IMR-90 (cell line): Measurements from ENCODE around the gene PXDC1. TPM values are rescaled to one million over a fixed set of nuclear protein-coding genes. Genes with fewer than 3 reads are reported as not detected.

Source experiments
- ATAC-seq: fragments of 200-7000 bp; cut with Tn5 transposase; 2 replicates; pipeline ENCODE4 v1.9.1; 2020; ENCODE audit warnings: low read depth, mild to moderate bottlenecking, moderate library complexity
- BruUV-seq: library from RNA; stranded (reverse); fragments of 400-500 nt; replicated peaks from 2 replicates; lab custom pipeline; 2021; lab: Mats Ljungman, UMichigan
- CTCF ChIA-PET: fragments of 300-600 bp; formaldehyde crosslinking; extraction: SDS; loops from one replicate; lab custom pipeline; 2021; ENCODE audit warnings: antibody characterized with exemption; lab: Yijun Ruan, JAX
- POLR2A ChIA-PET: fragments of 300-600 bp; sonication (Branson Sonifier 250); formaldehyde crosslinking; loops from one replicate; lab custom pipeline; 2022; ENCODE audit warnings: antibody characterized with exemption; ENCODE audit not compliant: unreplicated experiment; lab: Charles Lee
- DNase-seq: peaks from one replicate; pipeline ENCODE4 v3.0.0; 2013
- H2AFZ ChIP-seq: replicated peaks from 2 replicates; pipeline ENCODE3; 2013; ENCODE audit warnings: low read length, mild to moderate bottlenecking; ENCODE audit not compliant: poor library complexity
- H2AK5ac ChIP-seq: 2 replicates; pipeline ENCODE4 v1.6.1; 2013; ENCODE audit warnings: low read depth, low read length, inconsistent platforms
- H2AK9ac ChIP-seq: replicated peaks from 2 replicates; pipeline ENCODE3; 2013; ENCODE audit warnings: mild to moderate bottlenecking, low read depth, low read length, moderate library complexity; ENCODE audit not compliant: poor library complexity
- H2BK120ac ChIP-seq: 2 replicates; pipeline ENCODE4 v1.6.1; 2013; ENCODE audit warnings: low read depth, low read length, inconsistent platforms
- H2BK15ac ChIP-seq: 3 replicates; pipeline ENCODE4 v1.6.1; 2013; ENCODE audit warnings: low read depth, low read length, inconsistent platforms
- H2BK20ac ChIP-seq: 2 replicates; pipeline ENCODE4 v1.6.1; 2013; ENCODE audit warnings: low read depth, mild to moderate bottlenecking, inconsistent platforms, low read length, moderate library complexity
- H2BK5ac ChIP-seq: 2 replicates; pipeline ENCODE4 v1.6.1; 2013; ENCODE audit warnings: mild to moderate bottlenecking, low read depth, low read length, inconsistent platforms; ENCODE audit not compliant: poor library complexity, severe bottlenecking
- H3K14ac ChIP-seq: replicated peaks from 2 replicates; pipeline ENCODE4 v1.6.1; 2013; ENCODE audit warnings: low read depth, low read length, inconsistent platforms
- H3K18ac ChIP-seq: 2 replicates; pipeline ENCODE4 v1.6.1; 2013; ENCODE audit warnings: low read depth, low read length, control low read depth
- H3K23ac ChIP-seq: 2 replicates; pipeline ENCODE4 v1.6.1; 2013; ENCODE audit warnings: low read depth, low read length, inconsistent platforms
- H3K27ac ChIP-seq: 2 replicates; pipeline ENCODE4 v1.5.1; 2013; ENCODE audit warnings: mild to moderate bottlenecking, control low read depth, low read length; ENCODE audit not compliant: insufficient read depth
- H3K27me3 ChIP-seq: 2 replicates; pipeline ENCODE4 v1.6.1; 2013; ENCODE audit warnings: low read length; ENCODE audit not compliant: control insufficient read depth, insufficient read depth
- H3K36me3 ChIP-seq: 2 replicates; pipeline ENCODE4 v1.6.1; 2013; ENCODE audit warnings: low read length, mixed read lengths; ENCODE audit not compliant: control insufficient read depth, insufficient read depth
- H3K4ac ChIP-seq: 2 replicates; pipeline ENCODE4 v1.6.1; 2013; ENCODE audit warnings: low read depth, low read length, inconsistent platforms
- H3K4me1 ChIP-seq: 2 replicates; pipeline ENCODE4 v1.6.1; 2013; ENCODE audit warnings: low read length, mixed read lengths; ENCODE audit not compliant: control insufficient read depth, insufficient read depth
- H3K4me2 ChIP-seq: 2 replicates; pipeline ENCODE4 v1.6.1; 2013; ENCODE audit warnings: low read depth, mild to moderate bottlenecking, control low read depth, low read length, moderate library complexity
- H3K4me3 ChIP-seq: 2 replicates; pipeline ENCODE4 v1.5.1; 2013; ENCODE audit warnings: low read depth, mild to moderate bottlenecking, control low read depth, low read length, moderate library complexity; ENCODE audit not compliant: insufficient read depth
- H3K56ac ChIP-seq: 2 replicates; pipeline ENCODE4 v1.6.1; 2013; ENCODE audit warnings: low read length, inconsistent platforms; ENCODE audit not compliant: insufficient read depth; ENCODE audit errors: extremely low read depth
- H3K79me1 ChIP-seq, 2 experiments: 2 replicates each; pipeline ENCODE4 v1.6.1; 2013; ENCODE audit warnings: low read length in 2 of 2, inconsistent platforms in 1 of 2, low read depth in 1 of 2
- H3K9ac ChIP-seq: 2 replicates; pipeline ENCODE4 v1.6.1; 2013; ENCODE audit warnings: low read depth, low read length, control low read depth
- H3K9me1 ChIP-seq: 2 replicates; pipeline ENCODE4 v1.6.1; 2013; ENCODE audit warnings: low read length, inconsistent platforms; ENCODE audit not compliant: insufficient read depth
- H3K9me3 ChIP-seq: 2 replicates; pipeline ENCODE4 v1.6.1; 2013; ENCODE audit warnings: low read length; ENCODE audit not compliant: control insufficient read depth, insufficient read depth
- H4K20me1 ChIP-seq: 2 replicates; pipeline ENCODE4 v1.6.1; 2013; ENCODE audit warnings: low read length, inconsistent platforms; ENCODE audit not compliant: insufficient read depth
- H4K5ac ChIP-seq: 2 replicates; pipeline ENCODE4 v1.6.1; 2013; ENCODE audit warnings: mild to moderate bottlenecking, low read depth, low read length, control low read depth
- H4K8ac ChIP-seq, 2 experiments: 2 replicates each; pipeline ENCODE4 v1.6.1; 2013; ENCODE audit warnings: low read depth in 2 of 2, low read length in 2 of 2, control low read depth in 1 of 2, inconsistent platforms in 1 of 2
- H4K91ac ChIP-seq: 2 replicates; pipeline ENCODE4 v1.6.1; 2013; ENCODE audit warnings: low read depth, low read length, inconsistent platforms; ENCODE audit not compliant: insufficient read depth
- BHLHE40 ChIP-seq: fragments of 150-350 bp; IDR thresholded peaks from 2 replicates; pipeline ENCODE4 v1.6.1; 2016; ENCODE audit warnings: mild to moderate bottlenecking, low read depth, low read length
- CEBPB ChIP-seq: IDR thresholded peaks from 2 replicates; pipeline ENCODE4 v1.6.1; 2012; ENCODE audit warnings: low read depth, low read length, improper control_type of control experiment
- MAFK ChIP-seq: IDR thresholded peaks from 2 replicates; pipeline ENCODE4 v1.6.1; 2012; ENCODE audit warnings: low read depth, low read length, improper control_type of control experiment
- MXI1 ChIP-seq: IDR thresholded peaks from 2 replicates; pipeline ENCODE4 v1.6.1; 2012; ENCODE audit warnings: low read depth, mild to moderate bottlenecking, low read length, moderate library complexity, borderline replicate concordance
- RAD21 ChIP-seq: IDR thresholded peaks from 2 replicates; pipeline ENCODE4 v1.6.1; 2012; ENCODE audit warnings: low read length, improper control_type of control experiment
- RCOR1 ChIP-seq: IDR thresholded peaks from 2 replicates; pipeline ENCODE4 v1.6.1; 2012; ENCODE audit warnings: mild to moderate bottlenecking, low read length, improper control_type of control experiment; ENCODE audit not compliant: insufficient replicate concordance
- SMC3 ChIP-seq: fragments of 150-350 bp; IDR thresholded peaks from 2 replicates; pipeline ENCODE4 v1.6.1; 2016; ENCODE audit warnings: low read depth, mild to moderate bottlenecking, antibody characterized with exemption, low read length, moderate library complexity
- WGBS, 2 experiments: methylation state at CpG; one replicate each; pipeline versions ENCODE4 v1.1.5 to v1.1.7; 2013; ENCODE audit warnings: missing lambda C conversion rate in 2 of 2; ENCODE audit not compliant: insufficient read length in 1 of 2; ENCODE audit errors: extremely low coverage in 2 of 2; 5-methylcytosine and 5-hydroxymethylcytosine counted together
- dilution Hi-C: fragments of 300-500 bp; cut with HindIII; formaldehyde crosslinking; loops from one replicate; pipeline ENCODE4 v1.14.3; 2018; ENCODE audit warnings: low sequenced_read_pairs; ENCODE audit not compliant: unreplicated experiment
- in situ Hi-C: fragments of 300-500 bp; cut with MboI; formaldehyde crosslinking; loops from 3 replicates; pipeline ENCODE4 v1.14.3; 2019; ENCODE audit warnings: low sequenced_read_pairs, inconsistent platforms, mixed read lengths
- intact Hi-C: fragments of 100-400 bp; cut with micrococcal nuclease; formaldehyde crosslinking; loops from 2 replicates; pipeline ENCODE4 v1.10.0; 2022
- polyA plus RNA-seq, 3 experiments: library from polyadenylated mRNA; depleted of rRNA; stranded (reverse); fragments of >200 nt; gene quantifications; 2 replicates each; pipeline ENCODE4 v1.2.3, GENCODE V29; 2012; ENCODE audit warnings: low replicate concordance in 1 of 3
- total RNA-seq: library from RNA; depleted of rRNA; stranded (reverse); fragments of >200 nt; gene quantifications from 2 replicates; pipeline ENCODE4 v1.2.3, GENCODE V29; 2012
- TF ChIP-seq, protein P1 (sequence below): conservative IDR thresholded peaks from 2 replicates; pipeline ENCODE4 v1.5.1; 2012; ENCODE audit warnings: mild to moderate bottlenecking, low read depth, low read length, improper control_type of control experiment
- TF ChIP-seq, protein P2 (sequence below): fragments of 150-350 bp; IDR thresholded peaks from 2 replicates; pipeline ENCODE4 v1.6.1; 2017; ENCODE audit warnings: mild to moderate bottlenecking, antibody characterized with exemption, low read length, low read depth

PXDC1 gene
- total and polyA plus RNA-seq, 2 of the 4 experiments (the other 2 are of a cell fraction) = 63.3 to 72.2 TPM

DNA sequence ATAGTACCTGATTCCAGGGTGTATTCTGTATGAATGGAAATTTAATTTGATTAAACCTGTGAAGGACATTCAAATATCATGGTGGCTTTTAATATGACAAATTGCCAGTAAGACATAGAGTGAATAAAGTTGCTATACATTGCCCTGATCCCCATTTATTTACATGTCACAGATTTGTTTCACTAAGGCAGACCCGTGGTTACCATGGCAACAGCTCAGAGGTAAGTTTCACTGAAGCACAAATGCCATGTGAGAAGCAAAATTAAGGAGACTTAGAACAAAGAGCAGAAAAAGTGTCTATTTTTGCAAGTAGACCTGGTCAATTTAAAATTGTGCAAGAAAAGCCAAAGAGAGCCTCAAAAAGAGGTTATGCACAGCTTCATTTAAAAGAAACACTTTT, 63.7 kb downstream of the PXDC1 start:
- Histone ChIP-seq H3K27me3 (peaks cover 12% of the 10 kb centered on the region), H2BK5ac (no peak overlapping the region), H3K79me1 (no peaks in the 10 kb centered on the region), H3K9me1 (no peaks in the 10 kb centered on the region), H4K20me1 (no peaks in the 10 kb centered on the region), H3K9me3 (no peaks in the 10 kb centered on the region), H3K36me3 (no peaks in the 10 kb centered on the region), H3K23ac (no peak overlapping the region), H3K9ac (no peak overlapping the region), H4K8ac (no peak overlapping the region), H2BK20ac (no peak overlapping the region), H3K14ac (no peak overlapping the region), H3K4ac (no peak overlapping the region), H3K4me1 (no peaks in the 10 kb centered on the region), H4K5ac (no peak overlapping the region), H3K4me3 (no peak overlapping the region), H2BK15ac (no peak overlapping the region), H3K4me2 (no peak overlapping the region), H2BK120ac (no peak overlapping the region), H4K91ac (no peak overlapping the region), H3K56ac (no peak overlapping the region), H2AFZ (no peak overlapping the region), H3K18ac (no peak overlapping the region), H2AK5ac (no peak overlapping the region), H3K27ac (no peak overlapping the region), H2AK9ac (no peak overlapping the region)
- ChIA-PET POLR2A (no interaction called here), CTCF (no interaction called here)
- WGBS, 2 experiments = no CpG with 5 or more reads among the region's 1 CpG
- in situ Hi-C loops = no loop called here
- intact Hi-C loops = no loop called here
- dilution Hi-C loops = no loop called here
- DNase-seq = no peak
- TF ChIP-seq BHLHE40 (no peak), MAFK (no peak), RCOR1 (no peak), SMC3 (no peak), RAD21 (no peak), MXI1 (no peak), CEBPB (no peak)
- TF ChIP-seq, protein P1, sequence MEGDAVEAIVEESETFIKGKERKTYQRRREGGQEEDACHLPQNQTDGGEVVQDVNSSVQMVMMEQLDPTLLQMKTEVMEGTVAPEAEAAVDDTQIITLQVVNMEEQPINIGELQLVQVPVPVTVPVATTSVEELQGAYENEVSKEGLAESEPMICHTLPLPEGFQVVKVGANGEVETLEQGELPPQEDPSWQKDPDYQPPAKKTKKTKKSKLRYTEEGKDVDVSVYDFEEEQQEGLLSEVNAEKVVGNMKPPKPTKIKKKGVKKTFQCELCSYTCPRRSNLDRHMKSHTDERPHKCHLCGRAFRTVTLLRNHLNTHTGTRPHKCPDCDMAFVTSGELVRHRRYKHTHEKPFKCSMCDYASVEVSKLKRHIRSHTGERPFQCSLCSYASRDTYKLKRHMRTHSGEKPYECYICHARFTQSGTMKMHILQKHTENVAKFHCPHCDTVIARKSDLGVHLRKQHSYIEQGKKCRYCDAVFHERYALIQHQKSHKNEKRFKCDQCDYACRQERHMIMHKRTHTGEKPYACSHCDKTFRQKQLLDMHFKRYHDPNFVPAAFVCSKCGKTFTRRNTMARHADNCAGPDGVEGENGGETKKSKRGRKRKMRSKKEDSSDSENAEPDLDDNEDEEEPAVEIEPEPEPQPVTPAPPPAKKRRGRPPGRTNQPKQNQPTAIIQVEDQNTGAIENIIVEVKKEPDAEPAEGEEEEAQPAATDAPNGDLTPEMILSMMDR = no peak
- TF ChIP-seq, protein P2, sequence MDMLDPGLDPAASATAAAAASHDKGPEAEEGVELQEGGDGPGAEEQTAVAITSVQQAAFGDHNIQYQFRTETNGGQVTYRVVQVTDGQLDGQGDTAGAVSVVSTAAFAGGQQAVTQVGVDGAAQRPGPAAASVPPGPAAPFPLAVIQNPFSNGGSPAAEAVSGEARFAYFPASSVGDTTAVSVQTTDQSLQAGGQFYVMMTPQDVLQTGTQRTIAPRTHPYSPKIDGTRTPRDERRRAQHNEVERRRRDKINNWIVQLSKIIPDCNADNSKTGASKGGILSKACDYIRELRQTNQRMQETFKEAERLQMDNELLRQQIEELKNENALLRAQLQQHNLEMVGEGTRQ = no peak
- ATAC-seq = no peak
- no TSS peak for BruUV-seq
